IMR-90 (cell line): Measurements from ENCODE around the gene EVI2A. TPM values are rescaled to one million over a fixed set of nuclear protein-coding genes. Genes with fewer than 3 reads are reported as not detected.

ENCODE experiments used
- ATAC-seq: fragments of 200-7000 bp; cut with Tn5 transposase; 2 replicates; pipeline ENCODE4 v1.9.1; 2020; ENCODE audit warnings: low read depth, mild to moderate bottlenecking, moderate library complexity
- BruUV-seq: library from RNA; stranded (reverse); fragments of 400-500 nt; replicated peaks from 2 replicates; lab custom pipeline; 2021; lab: Mats Ljungman, UMichigan
- CTCF ChIA-PET: fragments of 300-600 bp; formaldehyde crosslinking; extraction: SDS; loops from one replicate; lab custom pipeline; 2021; ENCODE audit warnings: antibody characterized with exemption; lab: Yijun Ruan, JAX
- POLR2A ChIA-PET: fragments of 300-600 bp; sonication (Branson Sonifier 250); formaldehyde crosslinking; loops from one replicate; lab custom pipeline; 2022; ENCODE audit warnings: antibody characterized with exemption; ENCODE audit not compliant: unreplicated experiment; lab: Charles Lee
- DNase-seq: peaks from one replicate; pipeline ENCODE4 v3.0.0; 2013
- H2AFZ ChIP-seq: replicated peaks from 2 replicates; pipeline ENCODE3; 2013; ENCODE audit warnings: low read length, mild to moderate bottlenecking; ENCODE audit not compliant: poor library complexity
- H2AK5ac ChIP-seq: 2 replicates; pipeline ENCODE4 v1.6.1; 2013; ENCODE audit warnings: low read depth, low read length, inconsistent platforms
- H2AK9ac ChIP-seq: replicated peaks from 2 replicates; pipeline ENCODE3; 2013; ENCODE audit warnings: mild to moderate bottlenecking, low read depth, low read length, moderate library complexity; ENCODE audit not compliant: poor library complexity
- H2BK120ac ChIP-seq: 2 replicates; pipeline ENCODE4 v1.6.1; 2013; ENCODE audit warnings: low read depth, low read length, inconsistent platforms
- H2BK15ac ChIP-seq: 3 replicates; pipeline ENCODE4 v1.6.1; 2013; ENCODE audit warnings: low read depth, low read length, inconsistent platforms
- H2BK20ac ChIP-seq: 2 replicates; pipeline ENCODE4 v1.6.1; 2013; ENCODE audit warnings: low read depth, mild to moderate bottlenecking, inconsistent platforms, low read length, moderate library complexity
- H2BK5ac ChIP-seq: 2 replicates; pipeline ENCODE4 v1.6.1; 2013; ENCODE audit warnings: mild to moderate bottlenecking, low read depth, low read length, inconsistent platforms; ENCODE audit not compliant: poor library complexity, severe bottlenecking
- H3K14ac ChIP-seq: replicated peaks from 2 replicates; pipeline ENCODE4 v1.6.1; 2013; ENCODE audit warnings: low read depth, low read length, inconsistent platforms
- H3K18ac ChIP-seq: 2 replicates; pipeline ENCODE4 v1.6.1; 2013; ENCODE audit warnings: low read depth, low read length, control low read depth
- H3K23ac ChIP-seq: 2 replicates; pipeline ENCODE4 v1.6.1; 2013; ENCODE audit warnings: low read depth, low read length, inconsistent platforms
- H3K27ac ChIP-seq: 2 replicates; pipeline ENCODE4 v1.5.1; 2013; ENCODE audit warnings: mild to moderate bottlenecking, control low read depth, low read length; ENCODE audit not compliant: insufficient read depth
- H3K27me3 ChIP-seq: 2 replicates; pipeline ENCODE4 v1.6.1; 2013; ENCODE audit warnings: low read length; ENCODE audit not compliant: control insufficient read depth, insufficient read depth
- H3K36me3 ChIP-seq: 2 replicates; pipeline ENCODE4 v1.6.1; 2013; ENCODE audit warnings: low read length, mixed read lengths; ENCODE audit not compliant: control insufficient read depth, insufficient read depth
- H3K4ac ChIP-seq: 2 replicates; pipeline ENCODE4 v1.6.1; 2013; ENCODE audit warnings: low read depth, low read length, inconsistent platforms
- H3K4me1 ChIP-seq: 2 replicates; pipeline ENCODE4 v1.6.1; 2013; ENCODE audit warnings: low read length, mixed read lengths; ENCODE audit not compliant: control insufficient read depth, insufficient read depth
- H3K4me2 ChIP-seq: 2 replicates; pipeline ENCODE4 v1.6.1; 2013; ENCODE audit warnings: low read depth, mild to moderate bottlenecking, control low read depth, low read length, moderate library complexity
- H3K4me3 ChIP-seq: 2 replicates; pipeline ENCODE4 v1.5.1; 2013; ENCODE audit warnings: low read depth, mild to moderate bottlenecking, control low read depth, low read length, moderate library complexity; ENCODE audit not compliant: insufficient read depth
- H3K56ac ChIP-seq: 2 replicates; pipeline ENCODE4 v1.6.1; 2013; ENCODE audit warnings: low read length, inconsistent platforms; ENCODE audit not compliant: insufficient read depth; ENCODE audit errors: extremely low read depth
- H3K79me1 ChIP-seq, 2 experiments: 2 replicates each; pipeline ENCODE4 v1.6.1; 2013; ENCODE audit warnings: low read length in 2 of 2, inconsistent platforms in 1 of 2, low read depth in 1 of 2
- H3K9ac ChIP-seq: 2 replicates; pipeline ENCODE4 v1.6.1; 2013; ENCODE audit warnings: low read depth, low read length, control low read depth
- H3K9me1 ChIP-seq: 2 replicates; pipeline ENCODE4 v1.6.1; 2013; ENCODE audit warnings: low read length, inconsistent platforms; ENCODE audit not compliant: insufficient read depth
- H3K9me3 ChIP-seq: 2 replicates; pipeline ENCODE4 v1.6.1; 2013; ENCODE audit warnings: low read length; ENCODE audit not compliant: control insufficient read depth, insufficient read depth
- H4K20me1 ChIP-seq: 2 replicates; pipeline ENCODE4 v1.6.1; 2013; ENCODE audit warnings: low read length, inconsistent platforms; ENCODE audit not compliant: insufficient read depth
- H4K5ac ChIP-seq: 2 replicates; pipeline ENCODE4 v1.6.1; 2013; ENCODE audit warnings: mild to moderate bottlenecking, low read depth, low read length, control low read depth
- H4K8ac ChIP-seq, 2 experiments: 2 replicates each; pipeline ENCODE4 v1.6.1; 2013; ENCODE audit warnings: low read depth in 2 of 2, low read length in 2 of 2, control low read depth in 1 of 2, inconsistent platforms in 1 of 2
- H4K91ac ChIP-seq: 2 replicates; pipeline ENCODE4 v1.6.1; 2013; ENCODE audit warnings: low read depth, low read length, inconsistent platforms; ENCODE audit not compliant: insufficient read depth
- BHLHE40 ChIP-seq: fragments of 150-350 bp; IDR thresholded peaks from 2 replicates; pipeline ENCODE4 v1.6.1; 2016; ENCODE audit warnings: mild to moderate bottlenecking, low read depth, low read length
- CEBPB ChIP-seq: IDR thresholded peaks from 2 replicates; pipeline ENCODE4 v1.6.1; 2012; ENCODE audit warnings: low read depth, low read length, improper control_type of control experiment
- FOS ChIP-seq: fragments of 150-350 bp; IDR thresholded peaks from 2 replicates; pipeline ENCODE4 v1.6.1; 2016; ENCODE audit warnings: low read depth, low read length
- MAZ ChIP-seq: IDR thresholded peaks from 2 replicates; pipeline ENCODE4 v1.6.1; 2012; ENCODE audit warnings: low read depth, mild to moderate bottlenecking, low read length, improper control_type of control experiment, moderate library complexity, borderline replicate concordance
- POLR2A ChIP-seq: IDR thresholded peaks from 2 replicates; pipeline ENCODE4 v1.6.1; 2012; ENCODE audit warnings: mild to moderate bottlenecking, low read depth, low read length
- RCOR1 ChIP-seq: IDR thresholded peaks from 2 replicates; pipeline ENCODE4 v1.6.1; 2012; ENCODE audit warnings: mild to moderate bottlenecking, low read length, improper control_type of control experiment; ENCODE audit not compliant: insufficient replicate concordance
- SMC3 ChIP-seq: fragments of 150-350 bp; IDR thresholded peaks from 2 replicates; pipeline ENCODE4 v1.6.1; 2016; ENCODE audit warnings: low read depth, mild to moderate bottlenecking, antibody characterized with exemption, low read length, moderate library complexity
- WGBS, 2 experiments: methylation state at CpG; one replicate each; pipeline versions ENCODE4 v1.1.5 to v1.1.7; 2013; ENCODE audit warnings: missing lambda C conversion rate in 2 of 2; ENCODE audit not compliant: insufficient read length in 1 of 2; ENCODE audit errors: extremely low coverage in 2 of 2; 5-methylcytosine and 5-hydroxymethylcytosine counted together
- dilution Hi-C: fragments of 300-500 bp; cut with HindIII; formaldehyde crosslinking; loops from one replicate; pipeline ENCODE4 v1.14.3; 2018; ENCODE audit warnings: low sequenced_read_pairs; ENCODE audit not compliant: unreplicated experiment
- in situ Hi-C: fragments of 300-500 bp; cut with MboI; formaldehyde crosslinking; loops from 3 replicates; pipeline ENCODE4 v1.14.3; 2019; ENCODE audit warnings: low sequenced_read_pairs, inconsistent platforms, mixed read lengths
- intact Hi-C: fragments of 100-400 bp; cut with micrococcal nuclease; formaldehyde crosslinking; loops from 2 replicates; pipeline ENCODE4 v1.10.0; 2022
- polyA plus RNA-seq, 3 experiments: library from polyadenylated mRNA; depleted of rRNA; stranded (reverse); fragments of >200 nt; gene quantifications; 2 replicates each; pipeline ENCODE4 v1.2.3, GENCODE V29; 2012; ENCODE audit warnings: low replicate concordance in 1 of 3
- total RNA-seq: library from RNA; depleted of rRNA; stranded (reverse); fragments of >200 nt; gene quantifications from 2 replicates; pipeline ENCODE4 v1.2.3, GENCODE V29; 2012

EVI2A gene
- total and polyA plus RNA-seq, 2 of the 4 experiments (the other 2 are of a cell fraction): 0.50 to 0.90 TPM

GRCh38 chr17:31308372-31309334, 12.8 kb downstream of the EVI2A start:
- Histone ChIP-seq H4K5ac (no peak overlapping the region), H3K4me2 (no peak overlapping the region), H3K36me3 (no peaks in the 10 kb centered on the region; the same call in 1 of the 2 replicates), H3K4me3 (no peak overlapping the region), H2BK120ac (no peak overlapping the region), H4K91ac (no peak overlapping the region), H3K4me1 (no peaks in the 10 kb centered on the region), H3K4ac (no peak overlapping the region), H3K9ac (no peak overlapping the region), H2BK15ac (no peak overlapping the region), H2AK9ac (no peak overlapping the region), H4K8ac (no peak overlapping the region), H3K56ac (no peak overlapping the region), H3K23ac (0 out of 2 replicates have a peak overlapping the region, but pooled peaks have one; percentile 46), H3K27me3 (no peaks in the 10 kb centered on the region), H2BK20ac (no peak overlapping the region), H3K14ac (no peak overlapping the region), H2BK5ac (no peak overlapping the region), H3K9me1 (no peaks in the 10 kb centered on the region; the same call in none of the 2 replicates), H2AK5ac (no peak overlapping the region), H4K20me1 (no peaks in the 10 kb centered on the region), H3K9me3 (no peaks in the 10 kb centered on the region), H3K18ac (no peak overlapping the region), H2AFZ (no peak overlapping the region), H3K79me1 (peaks cover 18 to 40% of the 10 kb centered on the region in 2 experiments; a peak in 3 of 4 replicates), H3K27ac (no peak overlapping the region)
- no TSS peak for BruUV-seq
- intact Hi-C loops (no loop called here), dilution Hi-C loops (no loop called here), in situ Hi-C loops (no loop called here)
- WGBS, 2 experiments: 88% methylated on average over 4 of the region's 5 CpGs; no CpG with 5 or more reads in 1 of the 2 experiments
- TF ChIP-seq SMC3 (no peak), CEBPB (no peak), POLR2A (no peak), BHLHE40 (no peak), FOS (no peak), RCOR1 (no peak), MAZ (no peak)
- DNase-seq: no peak
- ChIA-PET CTCF (no interaction called here), POLR2A (no interaction called here)
- ATAC-seq: no peak
